ENCODE data around the gene MAP4K2. TPM values are rescaled to one million over a fixed set of nuclear protein-coding genes. Genes with fewer than 3 reads are reported as not detected.

Gene MAP4K2
- total RNA-seq, 1 experiment from 2014 or later: 24.7 TPM

GRCh38 chr11:64845129-64845775 lies 42.2 kb upstream of the MAP4K2 start:
- no peaks in the 10 kb centered on the region for H3K27me3 ChIP-seq (ENCODE audit: insufficient read depth, low read length)
- no peak overlapping the region for H2BK12ac ChIP-seq (ENCODE audit: insufficient read length, low read depth, low read length)
- H4K91ac ChIP-seq (ENCODE audit: insufficient read length, low read depth, low read length): no peak overlapping the region
- Mint-ChIP-seq H3K27ac (peak overlapping the region in 2 of 3 experiments; percentile 53 to 94; a peak in 4 of 7 replicates), H3K4me3 (peak overlapping the region; percentile 78 to 80), H3K9me3 (no peaks in the 10 kb centered on the region; a peak in 2 of 5 replicates), H3K27me3 (ENCODE audit: low read depth) (peaks cover 2% of the 10 kb centered on the region), H3K4me1 (peaks cover 30 to 43% of the 10 kb centered on the region in 2 experiments), H3K36me3 (ENCODE audit: insufficient read depth in 1 of 3, low read depth in 3 of 3) (peaks cover 0 to 3% (median 0%) of the 10 kb centered on the region in 3 experiments; a peak in 2 of 7 replicates)
- H3K4ac ChIP-seq (ENCODE audit: low read depth, low read length): no peak overlapping the region
- H3K79me1 ChIP-seq (ENCODE audit: insufficient read depth, low read depth, low read length, poor library complexity, severe bottlenecking): no peaks in the 10 kb centered on the region
- H3K27ac ChIP-seq (ENCODE audit: insufficient read length, low read depth, low read length): no peak overlapping the region
- H3K4me2 ChIP-seq (ENCODE audit: insufficient read depth, insufficient read length, low read length): peak overlapping the region; percentile 9
- no peak overlapping the region for H2BK5ac ChIP-seq (ENCODE audit: insufficient read length, low read length)
- peaks cover 6% of the 10 kb centered on the region for H3K23me2 ChIP-seq (ENCODE audit: insufficient read length, low read depth, low read length, poor library complexity, severe bottlenecking)
- H3K4me1 ChIP-seq (ENCODE audit: insufficient read depth, low read length): no peaks in the 10 kb centered on the region
- no peak for TF ChIP-seq CTCF (conservative IDR thresholded peaks at IDR 0.05)
- no peak overlapping the region for H3K56ac ChIP-seq (ENCODE audit: insufficient read length, low read depth, low read length)
- no peak overlapping the region for H3K9ac ChIP-seq (ENCODE audit: extremely low read depth, insufficient read length, low read length)
- no peak overlapping the region for H3K23ac ChIP-seq (ENCODE audit: insufficient read length, low read depth, low read length)
- H2BK120ac ChIP-seq (ENCODE audit: low read depth, low read length, poor library complexity, severe bottlenecking): no peak overlapping the region
- no peak overlapping the region for H2BK15ac ChIP-seq (ENCODE audit: low read depth, low read length)
- H3K14ac ChIP-seq (ENCODE audit: insufficient read depth, low read length): no peak overlapping the region
- DNase-seq: no peak
- H3T11ph ChIP-seq (ENCODE audit: low read length): no peak overlapping the region
- H3K9me3 ChIP-seq (ENCODE audit: control insufficient read depth, low read depth, low read length): no peaks in the 10 kb centered on the region
- H3K18ac ChIP-seq (ENCODE audit: insufficient read length, low read depth, low read length): no peak overlapping the region
- no peak overlapping the region for H2BK20ac ChIP-seq (ENCODE audit: low read depth, low read length, poor library complexity, severe bottlenecking)
- WGBS (ENCODE audit: extremely low coverage, insufficient read length, low lambda C conversion rate): no CpG with 5 or more reads among the region's 9 CpGs
- H3K79me2 ChIP-seq (ENCODE audit: insufficient read depth, low read length): no peaks in the 10 kb centered on the region
- H2AFZ ChIP-seq (ENCODE audit: low read length): no peak overlapping the region
- no peaks in the 10 kb centered on the region for H4K20me1 ChIP-seq (ENCODE audit: control insufficient read depth, insufficient read depth, insufficient read length)
- no peak overlapping the region for H2AK5ac ChIP-seq (ENCODE audit: insufficient read length, low read length)
- H4K5ac ChIP-seq (ENCODE audit: insufficient read length, low read depth, low read length): no peak overlapping the region
- no peak overlapping the region for H4K8ac ChIP-seq (replicated peaks; ENCODE audit: insufficient read length, low read depth, low read length)

Data from H9 (cell line).